NCI-H446 treated with DMSO at 0.1 percent for 48 hours (cell line): ENCODE results near the gene ZNF646.

ENCODE experiments used
- DNase-seq: peaks from one replicate; lab custom pipeline; 2025; lab: John Stamatoyannopoulos, UW

Gene ZNF646

DNA sequence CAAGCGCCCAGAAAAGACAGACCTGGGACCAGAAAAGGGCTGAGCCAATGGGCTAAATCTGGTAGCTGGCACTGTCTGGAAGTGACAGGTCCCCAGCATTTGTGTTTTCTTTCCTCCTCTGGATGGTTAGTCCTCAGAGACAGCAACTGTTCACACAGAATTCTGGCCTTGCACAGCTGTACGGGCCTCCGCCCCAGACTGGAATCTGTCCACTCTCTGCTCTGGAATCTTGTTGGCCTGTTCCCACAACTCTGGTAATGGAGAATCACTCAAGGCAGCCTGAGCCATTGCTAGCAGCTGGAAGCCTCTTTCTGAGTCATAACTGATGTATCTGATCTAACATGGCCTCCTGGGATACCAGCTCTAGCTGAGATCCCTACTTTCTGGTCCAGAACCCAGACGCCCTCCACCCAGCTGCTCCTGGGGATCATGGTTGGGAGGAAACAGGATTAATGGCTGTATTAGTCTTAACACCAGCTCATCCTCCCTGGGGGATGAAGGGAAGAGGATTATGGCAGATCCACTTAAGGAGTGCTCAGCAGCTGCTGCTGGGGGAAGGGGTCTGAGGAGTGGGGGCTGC, 9.2 kb upstream of the ZNF646 start:
- DNase-seq = no peak

- no peak for DNase-seq
These were observed 6.9 kb upstream of the ZNF646 start for GRCh38 chr16:31067342-31067741.

GRCh38 chr16:31071861-31072260, 2.4 kb upstream of the ZNF646 start:
- DNase-seq = no peak

DNA sequence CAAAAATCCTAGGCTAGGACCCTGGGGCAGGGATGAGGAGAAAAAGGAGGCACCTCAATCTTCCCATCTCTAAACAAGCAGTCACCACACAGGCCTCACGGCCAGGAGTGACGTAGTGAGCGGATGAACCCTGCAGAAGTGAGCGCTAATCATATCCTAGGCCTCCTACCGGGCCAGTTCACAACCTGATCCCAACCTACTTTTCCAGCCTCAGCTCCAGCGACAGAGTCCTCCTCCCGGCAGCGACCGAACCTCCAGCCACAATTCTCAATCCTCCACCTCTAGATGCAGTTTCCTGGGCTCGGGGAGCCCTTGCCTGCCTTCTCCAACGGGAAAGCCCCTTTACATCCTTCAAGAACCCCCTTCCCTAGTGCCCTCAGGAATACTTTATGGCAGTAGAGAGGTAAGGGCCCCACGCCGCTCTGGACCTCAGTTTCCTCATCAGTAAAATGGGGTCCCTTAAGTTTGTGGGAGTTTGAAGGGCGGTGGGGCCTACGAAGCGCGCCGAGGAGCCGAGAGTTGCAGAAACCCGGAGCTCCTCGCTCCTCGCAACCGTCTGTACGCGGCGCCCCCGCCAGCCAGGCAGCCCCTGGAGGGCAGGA, 1.6 kb upstream of the ZNF646 start:
- no peak for DNase-seq

DNA sequence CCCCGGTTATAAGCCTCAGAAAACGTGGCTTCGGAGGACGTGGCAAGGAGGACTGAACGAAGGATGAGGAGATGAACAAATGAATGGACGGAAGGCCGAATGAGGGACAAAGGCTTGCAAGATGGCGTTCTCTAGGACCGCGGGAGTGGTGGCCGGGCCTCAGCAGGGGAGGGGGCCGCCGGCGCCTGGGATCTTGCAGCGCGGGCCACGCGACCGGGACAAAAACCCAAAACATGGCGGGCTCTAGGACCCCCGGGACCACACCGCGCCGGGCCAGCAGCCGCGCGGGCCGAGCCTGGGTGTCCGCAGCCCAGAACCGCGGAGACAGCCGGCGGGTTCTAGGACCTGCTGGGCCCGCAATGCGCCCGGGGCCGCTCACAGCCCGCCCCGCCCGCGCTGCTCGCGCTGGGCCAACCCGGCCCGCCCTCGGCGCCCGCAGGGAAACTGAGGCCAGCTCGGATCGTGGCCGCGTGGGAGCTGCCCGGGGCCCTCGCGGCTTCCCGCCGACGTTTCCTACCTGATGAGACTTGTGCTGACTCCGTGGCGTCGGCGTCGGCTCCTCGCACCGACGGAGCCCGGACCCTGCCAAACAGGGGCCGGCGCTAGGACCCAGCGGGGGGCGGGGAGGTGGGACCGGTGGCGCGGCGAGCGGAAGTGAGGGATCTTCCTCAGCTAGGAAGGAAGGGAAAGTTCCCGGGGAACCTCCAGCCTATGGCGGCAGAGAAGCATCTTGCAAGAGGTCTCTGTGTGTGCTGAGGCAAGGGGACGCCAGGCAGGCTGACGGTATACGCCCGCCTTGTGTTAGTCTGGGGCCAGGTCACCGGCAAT, 866 bp upstream of the ZNF646 start:
- DNase-seq = peak; percentile 73

DNA sequence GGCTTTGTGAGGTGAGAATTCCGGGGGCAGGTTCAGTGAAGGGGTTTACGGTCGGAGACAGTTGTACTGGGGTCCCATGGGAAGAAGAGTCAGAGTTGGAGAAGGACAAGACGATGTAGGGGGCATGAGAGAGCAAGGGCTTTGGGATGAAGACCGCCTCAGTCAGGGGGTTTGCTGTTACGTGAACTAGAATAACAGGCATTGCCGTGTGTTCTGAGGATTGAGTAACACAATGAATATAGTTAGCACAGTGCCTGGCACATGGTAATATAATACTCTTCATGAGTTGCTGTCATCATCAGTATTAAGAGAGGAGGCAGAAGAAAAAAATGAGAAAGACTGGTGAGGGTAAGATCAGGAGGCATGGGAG, 577 bp downstream of the ZNF646 start:
- no peak for DNase-seq

DNA sequence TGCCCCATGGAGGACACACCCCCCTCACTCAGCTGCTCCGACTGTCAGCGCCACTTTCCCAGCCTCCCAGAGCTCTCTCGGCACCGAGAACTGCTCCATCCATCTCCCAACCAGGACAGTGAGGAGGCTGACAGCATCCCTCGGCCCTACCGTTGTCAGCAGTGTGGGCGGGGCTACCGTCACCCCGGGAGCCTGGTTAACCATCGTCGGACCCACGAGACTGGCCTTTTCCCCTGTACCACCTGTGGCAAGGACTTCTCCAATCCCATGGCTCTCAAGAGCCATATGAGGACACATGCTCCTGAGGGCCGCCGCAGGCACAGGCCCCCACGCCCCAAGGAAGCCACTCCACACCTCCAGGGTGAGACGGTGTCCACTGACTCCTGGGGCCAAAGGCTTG, 2.1 kb downstream of the ZNF646 start:
- no peak for DNase-seq

DNA sequence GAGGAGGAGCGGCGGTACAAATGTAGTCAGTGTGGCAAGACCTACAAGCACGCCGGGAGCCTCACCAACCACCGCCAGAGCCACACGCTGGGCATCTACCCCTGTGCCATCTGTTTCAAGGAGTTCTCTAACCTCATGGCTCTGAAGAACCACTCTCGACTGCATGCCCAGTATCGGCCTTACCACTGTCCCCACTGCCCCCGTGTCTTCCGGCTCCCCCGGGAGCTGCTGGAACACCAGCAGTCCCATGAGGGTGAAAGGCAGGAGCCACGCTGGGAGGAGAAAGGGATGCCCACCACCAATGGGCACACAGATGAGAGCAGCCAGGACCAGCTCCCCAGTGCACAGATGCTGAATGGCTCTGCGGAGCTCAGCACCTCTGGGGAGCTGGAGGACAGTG, 2.8 kb downstream of the ZNF646 start:
- no peak for DNase-seq

DNA sequence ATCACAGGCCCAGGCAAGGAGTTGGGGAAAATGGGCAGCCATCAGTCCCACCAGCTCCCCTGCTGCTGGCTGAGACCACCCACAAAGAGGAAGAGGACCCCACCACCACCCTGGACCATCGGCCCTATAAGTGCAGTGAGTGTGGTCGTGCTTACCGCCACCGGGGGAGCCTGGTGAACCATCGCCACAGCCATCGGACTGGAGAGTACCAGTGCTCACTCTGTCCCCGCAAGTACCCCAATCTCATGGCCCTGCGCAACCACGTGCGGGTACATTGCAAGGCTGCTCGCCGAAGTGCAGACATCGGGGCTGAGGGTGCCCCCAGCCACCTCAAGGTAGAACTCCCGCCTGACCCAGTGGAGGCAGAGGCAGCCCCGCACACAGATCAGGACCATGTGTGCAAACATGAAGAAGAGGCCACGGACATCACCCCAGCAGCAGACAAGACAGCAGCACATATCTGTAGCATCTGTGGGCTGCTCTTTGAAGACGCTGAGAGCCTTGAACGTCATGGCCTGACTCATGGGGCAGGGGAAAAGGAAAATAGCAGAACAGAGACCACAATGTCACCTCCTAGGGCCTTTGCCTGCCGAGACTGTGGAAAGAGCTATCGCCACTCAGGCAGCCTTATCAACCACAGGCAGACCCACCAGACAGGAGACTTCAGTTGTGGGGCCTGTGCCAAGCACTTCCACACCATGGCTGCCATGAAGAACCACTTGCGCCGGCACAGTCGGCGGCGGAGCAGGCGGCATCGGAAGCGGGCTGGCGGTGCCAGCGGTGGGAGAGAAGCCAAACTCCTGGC, 3.6 kb downstream of the ZNF646 start:
- no peak for DNase-seq

DNA sequence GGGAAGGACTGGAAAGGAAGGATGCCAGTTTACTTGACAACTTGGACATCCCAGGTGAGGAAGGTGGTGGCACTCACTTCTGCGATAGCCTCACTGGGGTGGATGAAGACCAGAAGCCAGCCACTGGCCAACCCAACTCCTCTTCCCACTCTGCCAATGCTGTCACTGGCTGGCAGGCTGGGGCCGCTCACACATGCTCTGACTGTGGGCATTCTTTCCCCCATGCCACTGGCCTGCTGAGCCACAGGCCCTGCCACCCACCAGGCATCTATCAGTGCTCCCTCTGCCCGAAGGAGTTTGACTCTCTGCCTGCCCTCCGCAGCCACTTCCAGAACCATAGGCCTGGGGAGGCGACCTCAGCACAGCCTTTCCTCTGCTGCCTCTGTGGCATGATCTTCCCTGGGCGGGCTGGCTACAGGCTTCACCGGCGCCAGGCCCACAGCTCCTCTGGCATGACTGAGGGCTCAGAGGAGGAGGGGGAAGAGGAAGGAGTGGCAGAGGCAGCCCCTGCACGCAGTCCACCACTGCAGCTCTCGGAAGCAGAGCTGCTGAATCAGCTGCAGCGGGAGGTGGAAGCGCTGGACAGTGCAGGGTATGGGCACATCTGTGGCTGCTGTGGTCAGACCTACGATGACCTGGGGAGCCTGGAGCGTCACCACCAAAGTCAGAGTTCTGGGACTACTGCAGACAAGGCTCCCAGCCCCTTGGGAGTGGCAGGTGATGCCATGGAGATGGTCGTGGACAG, 4.5 kb downstream of the ZNF646 start:
- DNase-seq = no peak

GRCh38 chr16:31079342-31079944, 5.2 kb downstream of the ZNF646 start:
- no peak for DNase-seq

DNA sequence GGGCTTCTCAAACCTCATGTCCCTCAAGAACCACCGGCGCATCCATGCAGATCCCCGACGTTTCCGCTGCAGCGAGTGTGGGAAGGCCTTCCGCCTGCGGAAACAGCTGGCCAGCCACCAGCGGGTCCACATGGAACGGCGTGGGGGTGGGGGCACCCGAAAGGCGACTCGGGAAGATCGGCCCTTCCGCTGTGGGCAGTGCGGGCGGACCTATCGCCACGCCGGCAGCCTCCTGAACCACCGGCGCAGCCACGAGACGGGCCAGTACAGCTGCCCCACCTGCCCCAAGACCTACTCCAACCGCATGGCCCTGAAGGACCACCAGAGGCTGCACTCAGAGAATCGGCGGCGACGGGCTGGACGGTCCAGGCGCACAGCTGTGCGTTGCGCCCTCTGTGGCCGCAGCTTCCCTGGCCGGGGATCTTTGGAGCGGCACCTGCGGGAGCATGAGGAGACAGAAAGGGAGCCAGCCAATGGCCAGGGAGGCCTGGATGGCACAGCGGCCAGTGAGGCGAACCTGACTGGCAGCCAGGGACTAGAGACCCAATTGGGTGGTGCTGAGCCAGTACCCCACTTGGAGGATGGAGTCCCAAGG, 5.9 kb downstream of the ZNF646 start:
- no peak for DNase-seq

DNA sequence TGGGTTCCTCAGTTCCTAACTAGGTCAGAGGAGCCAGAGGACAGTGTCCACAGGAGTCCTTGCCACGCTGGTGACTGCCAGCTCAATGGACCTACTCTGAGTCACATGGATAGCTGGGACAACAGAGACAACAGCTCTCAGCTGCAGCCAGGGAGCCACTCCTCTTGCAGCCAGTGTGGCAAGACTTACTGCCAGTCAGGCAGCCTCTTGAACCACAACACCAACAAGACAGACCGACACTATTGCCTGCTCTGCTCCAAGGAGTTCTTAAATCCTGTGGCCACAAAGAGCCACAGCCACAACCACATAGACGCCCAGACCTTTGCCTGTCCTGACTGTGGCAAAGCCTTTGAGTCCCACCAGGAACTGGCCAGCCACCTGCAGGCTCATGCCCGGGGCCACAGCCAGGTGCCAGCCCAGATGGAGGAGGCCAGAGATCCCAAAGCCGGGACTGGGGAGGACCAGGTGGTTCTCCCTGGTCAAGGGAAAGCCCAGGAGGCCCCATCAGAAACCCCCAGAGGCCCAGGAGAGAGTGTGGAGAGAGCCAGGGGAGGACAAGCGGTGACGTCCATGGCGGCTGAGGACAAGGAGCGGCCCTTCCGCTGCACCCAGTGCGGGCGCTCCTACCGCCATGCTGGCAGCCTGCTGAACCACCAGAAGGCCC, 6.7 kb downstream of the ZNF646 start:
- DNase-seq = no peak

DNA sequence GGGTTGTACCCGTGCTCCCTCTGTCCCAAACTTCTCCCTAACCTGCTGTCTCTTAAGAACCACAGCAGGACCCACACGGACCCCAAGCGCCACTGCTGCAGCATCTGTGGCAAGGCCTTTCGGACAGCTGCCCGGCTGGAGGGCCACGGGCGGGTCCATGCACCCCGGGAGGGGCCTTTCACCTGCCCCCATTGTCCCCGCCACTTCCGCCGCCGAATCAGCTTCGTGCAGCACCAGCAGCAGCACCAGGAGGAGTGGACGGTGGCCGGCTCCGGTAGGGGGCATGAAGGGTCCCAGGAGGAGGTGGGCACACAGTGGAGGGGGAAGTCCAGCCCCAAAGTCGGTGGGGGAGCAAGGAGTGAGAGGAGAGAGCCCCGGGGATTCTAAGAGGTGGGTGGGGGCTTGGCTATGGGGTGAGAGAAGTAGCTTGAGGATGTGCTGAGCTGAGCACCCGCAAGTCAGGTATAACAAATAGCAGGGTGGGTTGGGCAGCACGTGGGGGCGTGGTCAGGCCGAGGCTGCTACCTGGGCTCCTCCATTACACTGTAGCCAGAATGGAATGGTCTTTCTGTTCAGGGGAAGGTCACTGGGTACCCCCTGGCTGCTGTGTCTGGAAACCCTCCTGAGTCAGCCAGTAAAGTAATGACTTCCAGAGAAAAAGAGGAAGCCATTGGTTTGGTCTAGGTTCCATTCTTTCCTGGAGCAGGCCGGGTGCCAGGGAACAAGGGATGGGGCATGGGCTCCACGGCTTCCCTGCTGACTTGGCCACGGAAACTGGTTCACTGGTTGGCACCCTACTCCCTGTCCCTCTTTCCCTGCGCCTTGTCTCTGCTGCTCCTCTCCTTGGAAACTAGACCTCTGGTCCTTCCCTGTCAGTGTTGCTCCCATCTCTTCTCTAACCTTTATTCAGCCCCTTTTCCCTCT, 7.5 kb downstream of the ZNF646 start:
- DNase-seq = no peak

- no peak for DNase-seq
These were observed 8.3 kb downstream of the ZNF646 start for GRCh38 chr16:31082368-31083045.

DNA sequence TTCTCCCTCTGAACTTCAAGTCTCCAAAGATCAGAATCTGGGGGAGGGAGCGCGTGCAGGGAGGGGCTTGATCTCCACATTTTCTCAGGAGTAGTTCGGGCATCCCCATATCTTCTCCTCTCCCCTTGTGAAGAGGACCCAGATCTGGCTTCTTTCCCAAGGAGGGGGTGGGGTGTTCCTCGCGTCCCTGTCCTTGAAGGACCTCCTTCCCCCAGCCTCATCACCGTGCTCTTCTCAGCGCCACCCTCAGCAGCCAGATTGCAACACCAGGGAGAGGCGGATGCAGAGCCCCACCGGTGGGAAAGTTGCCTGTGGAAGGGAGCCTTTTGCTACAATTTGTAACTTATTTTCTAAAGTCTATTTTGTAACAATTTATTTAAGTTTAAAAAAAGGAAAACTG, 8.9 kb downstream of the ZNF646 start:
- no peak for DNase-seq

DNA sequence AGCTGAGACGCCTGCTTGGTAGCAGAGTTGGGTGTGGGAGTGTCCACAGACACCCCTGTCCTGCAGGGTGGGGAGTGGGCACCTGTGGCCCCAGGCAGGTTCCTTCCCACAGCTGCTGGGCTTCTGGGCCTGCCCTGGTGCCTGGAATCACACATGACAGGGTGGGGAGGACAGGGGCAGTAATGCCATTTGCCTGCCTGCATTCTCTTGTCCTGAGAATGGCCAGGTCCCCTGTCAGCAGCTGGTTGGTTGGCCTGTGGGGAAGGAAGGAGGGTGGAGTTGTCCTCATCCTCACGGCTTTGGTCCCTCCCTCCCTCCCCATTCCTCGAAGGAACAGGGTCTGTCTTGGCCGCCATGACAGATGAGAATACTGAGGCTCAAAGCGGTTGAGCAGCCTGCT, 9.3 kb downstream of the ZNF646 start:
- no peak for DNase-seq

DNA sequence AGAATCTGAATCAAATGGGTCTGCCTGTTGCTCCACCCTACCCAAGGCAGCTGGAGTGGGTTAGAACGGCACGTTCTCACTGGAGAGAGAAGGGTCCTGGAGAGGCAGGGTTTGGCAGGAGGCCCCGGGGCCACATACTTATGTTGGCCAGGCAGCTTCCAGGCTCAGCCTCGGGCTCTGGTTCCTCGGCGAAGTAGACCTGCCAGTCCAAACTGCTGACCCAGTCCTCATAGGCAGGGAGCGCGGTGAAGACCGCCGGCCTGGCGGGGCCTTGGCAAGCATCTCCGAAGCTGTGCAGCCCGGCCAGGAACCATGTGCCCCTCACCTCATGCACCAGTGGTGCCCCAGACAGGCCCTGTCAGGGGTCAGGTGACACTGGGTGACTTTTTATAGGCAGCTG, 9.8 kb downstream of the ZNF646 start:
- DNase-seq = no peak
